ENCODE measurements around the gene GREM1. TPM values are rescaled to one million over a fixed set of nuclear protein-coding genes. Genes with fewer than 3 reads are reported as not detected.

The GREM1 gene
- total RNA-seq, 1 donor from 2014 or later: 3.7 TPM

- no peak for FAIRE-seq
- DNase-seq (ENCODE audit: low read depth): no peak
- Histone ChIP-seq H3K36me3 (ENCODE audit: control insufficient read depth, insufficient read depth, low read length) (no peaks in the 10 kb centered on the region), H3K27me3 (ENCODE audit: control insufficient read depth, insufficient read depth, low read length) (no peaks in the 10 kb centered on the region), H3K4me3 (ENCODE audit: low read depth, low read length) (no peak overlapping the region)
- TF ChIP-seq CTCF (IDR thresholded peaks at IDR 0.05; ENCODE audit: insufficient read depth, low read length, severe bottlenecking): no peak
Observed at GRCh38 chr15:32786906-32787305, 69.1 kb downstream of the GREM1 start.

DNA sequence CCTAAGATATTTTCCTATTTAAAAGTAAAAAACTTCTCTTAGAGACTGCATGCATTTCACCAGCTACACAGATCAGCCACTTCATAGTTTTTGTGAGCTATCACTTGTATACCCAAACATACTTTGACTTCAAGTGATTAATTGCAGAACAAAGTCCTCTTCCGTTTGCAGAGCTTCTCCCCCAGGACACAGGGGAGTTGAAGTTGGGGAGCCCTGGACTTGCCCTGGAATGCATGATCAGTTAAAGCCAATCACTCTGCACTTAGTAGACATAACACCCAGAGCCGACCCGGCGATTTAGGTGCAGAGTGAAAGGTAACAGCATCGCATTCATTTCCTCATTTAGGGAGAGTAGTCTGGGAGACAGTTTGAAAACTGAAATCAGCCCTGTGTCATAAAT, 70.1 kb downstream of the GREM1 start:
- DNase-seq (ENCODE audit: low read depth) (no peak), FAIRE-seq (no peak)
- no peak overlapping the region for H3K4me3 ChIP-seq (ENCODE audit: low read depth, low read length)
- no peaks in the 10 kb centered on the region for H3K27me3 ChIP-seq (ENCODE audit: control insufficient read depth, insufficient read depth, low read length)
- no peak for TF ChIP-seq CTCF (IDR thresholded peaks at IDR 0.05; ENCODE audit: insufficient read depth, low read length, severe bottlenecking)
- H3K36me3 ChIP-seq (ENCODE audit: control insufficient read depth, insufficient read depth, low read length): no peaks in the 10 kb centered on the region

GRCh38 chr15:32790352-32790999, 72.7 kb downstream of the GREM1 start:
- Histone ChIP-seq H3K27me3 (ENCODE audit: control insufficient read depth, insufficient read depth, low read length) (no peaks in the 10 kb centered on the region), H3K4me3 (ENCODE audit: low read depth, low read length) (no peak overlapping the region), H3K36me3 (ENCODE audit: control insufficient read depth, insufficient read depth, low read length) (no peaks in the 10 kb centered on the region)
- FAIRE-seq (peak; percentile 7), DNase-seq (ENCODE audit: low read depth) (no peak)
- TF ChIP-seq CTCF (IDR thresholded peaks at IDR 0.05; ENCODE audit: insufficient read depth, low read length, severe bottlenecking): no peak

DNA sequence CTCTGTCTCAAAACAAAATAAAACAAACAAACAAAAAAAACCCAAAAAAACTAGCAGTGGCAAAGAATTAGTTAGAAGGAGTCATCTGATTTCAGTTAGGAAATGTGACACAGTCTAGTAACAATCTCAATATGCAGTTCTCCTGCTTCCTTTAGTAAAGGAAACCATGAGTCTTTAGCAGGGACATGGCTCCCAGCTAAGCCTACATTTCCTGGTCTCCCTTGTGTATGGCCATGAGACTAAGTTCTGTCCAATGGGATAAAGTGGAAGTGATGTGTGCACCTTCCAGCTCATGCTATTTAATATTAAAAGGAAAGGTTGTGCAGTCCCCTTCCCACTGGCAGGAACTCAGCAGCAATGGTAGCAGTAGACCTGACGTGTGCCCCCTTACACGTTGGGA, 74.6 kb downstream of the GREM1 start:
- DNase-seq (ENCODE audit: low read depth): no peak
- Histone ChIP-seq H3K4me3 (ENCODE audit: low read depth, low read length) (no peak overlapping the region), H3K36me3 (ENCODE audit: control insufficient read depth, insufficient read depth, low read length) (no peaks in the 10 kb centered on the region), H3K27me3 (ENCODE audit: control insufficient read depth, insufficient read depth, low read length) (no peaks in the 10 kb centered on the region)
- no peak for TF ChIP-seq CTCF (IDR thresholded peaks at IDR 0.05; ENCODE audit: insufficient read depth, low read length, severe bottlenecking)
- FAIRE-seq: no peak

Other genes starting within 250 kb of the GREM1 start
- 1.6 and 5.2 TPM in 2 replicates for gene GOLGA8N, start 124.5 kb upstream of the GREM1 start, total RNA-seq
- 1.1 and 1.2 TPM in 2 replicates for gene ARHGAP11A, start 102.5 kb upstream of the GREM1 start, total RNA-seq
- 3.7 and 11.8 TPM in 2 replicates for gene SCG5, start 76.3 kb upstream of the GREM1 start, total RNA-seq